GF-D8 (cell line): ENCODE results near the gene ERC2.
"Not testable (repeated sequence)": the region's sequence is repeated elsewhere in the genome, so short reads cannot be mapped to it uniquely, and the experiment has no call there.

ENCODE experiments used
- DNase-seq: peaks from one replicate; lab custom pipeline; 2025; lab: John Stamatoyannopoulos, UW

Gene ERC2

GRCh38 chr3:55880357-55880756 lies 587.9 kb downstream of the ERC2 start:
- no peak for DNase-seq

- DNase-seq: no peak
These were observed 588.4 kb downstream of the ERC2 start for GRCh38 chr3:55879901-55880331.

DNA sequence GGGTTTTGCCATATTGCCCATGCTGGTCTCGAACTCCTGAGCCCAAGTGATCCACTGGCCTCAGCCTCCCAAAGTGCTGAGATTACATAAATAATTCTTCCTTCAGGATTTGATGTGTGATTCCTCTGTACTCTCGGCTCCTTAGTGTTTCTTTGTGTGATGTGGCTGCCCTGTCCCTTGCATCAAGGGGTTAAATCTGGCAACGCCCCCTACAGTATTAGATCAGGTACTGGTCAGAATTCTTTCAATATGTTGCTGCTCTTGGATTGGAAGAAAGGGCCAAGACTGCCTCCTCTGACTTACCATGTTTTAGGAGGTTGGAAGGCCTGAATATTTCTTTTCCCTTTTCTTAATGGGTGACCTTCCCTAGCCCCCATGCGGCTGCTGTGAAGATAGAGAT lies 590.6 kb downstream of the ERC2 start:
- no peak for DNase-seq

DNA sequence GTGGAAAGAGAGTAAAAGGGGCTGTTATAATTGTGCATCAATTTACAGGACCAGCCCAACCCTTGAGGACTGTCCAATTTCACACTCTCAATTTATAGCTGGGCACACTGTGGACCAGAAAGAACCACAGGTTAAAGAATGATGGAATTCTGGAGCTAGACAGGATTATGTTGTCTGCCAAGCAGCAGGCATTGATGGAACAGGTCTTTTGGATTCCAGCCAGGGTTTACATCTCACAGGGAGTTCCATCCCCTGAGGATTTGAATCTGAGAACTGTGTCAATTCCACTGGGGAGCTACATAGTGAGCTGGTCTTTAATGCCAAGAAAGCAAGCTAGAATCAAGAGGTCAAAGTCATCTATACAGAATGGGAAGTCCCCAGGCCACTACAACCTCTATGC lies 591.7 kb downstream of the ERC2 start:
- no peak for DNase-seq

GRCh38 chr3:55875113-55875512 lies 593.2 kb downstream of the ERC2 start:
- DNase-seq: no peak

DNA sequence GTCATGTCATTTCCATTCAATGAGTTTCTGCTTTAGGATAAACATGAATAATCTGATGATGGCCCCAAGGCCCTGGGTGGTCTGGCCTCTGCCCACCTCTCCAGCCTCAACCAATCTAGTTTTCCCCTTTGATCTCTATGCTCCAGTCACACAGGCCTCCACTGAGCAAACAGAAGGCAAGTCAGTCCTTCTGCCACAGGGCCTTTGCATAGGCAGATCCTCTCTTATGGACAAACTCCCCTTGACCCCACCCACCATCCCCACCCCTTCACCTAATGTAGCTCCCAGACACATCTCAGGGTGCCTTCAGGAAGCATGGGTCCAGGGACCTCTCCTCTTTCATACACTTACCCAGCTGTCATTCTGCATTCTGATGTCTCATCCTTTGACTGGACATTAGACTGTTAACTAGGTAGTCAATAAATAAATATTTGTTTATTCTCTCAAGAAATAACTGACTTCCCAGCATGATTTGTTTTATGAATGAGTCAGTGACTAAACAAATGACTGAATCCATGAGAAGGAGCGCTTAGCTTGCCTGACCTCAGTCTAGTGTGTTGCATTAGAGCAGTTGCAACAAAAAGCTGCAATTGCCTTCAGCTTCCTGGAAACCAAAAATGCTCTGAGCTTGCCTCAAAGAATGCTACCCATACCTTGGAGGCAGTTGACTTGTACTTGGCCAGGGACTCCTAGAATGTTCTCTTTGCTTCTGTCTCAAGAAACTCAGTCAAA lies 594.6 kb downstream of the ERC2 start:
- no peak for DNase-seq

DNA sequence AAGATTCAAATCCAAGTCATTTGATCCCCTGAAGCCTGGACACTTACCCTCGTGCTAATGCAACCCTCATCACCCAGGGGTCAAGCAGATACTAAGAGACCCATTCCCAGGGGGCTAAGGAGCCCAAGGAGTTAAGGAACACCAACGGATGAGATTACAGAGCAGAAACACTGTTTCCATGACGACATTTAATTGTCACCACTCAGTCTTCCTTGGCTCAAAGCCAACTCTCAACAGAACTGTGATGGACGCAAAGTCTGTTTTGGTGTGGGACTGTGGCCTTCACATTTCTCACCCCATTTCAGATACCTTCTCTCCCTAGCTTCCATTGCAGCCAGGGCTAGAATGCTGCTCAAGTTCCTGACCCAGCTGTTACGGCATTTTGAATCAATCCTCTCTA lies 597.7 kb downstream of the ERC2 start:
- DNase-seq: no peak

GRCh38 chr3:55868347-55868746 lies 599.9 kb downstream of the ERC2 start:
- no peak for DNase-seq

GRCh38 chr3:55863028-55863427 lies 605.2 kb downstream of the ERC2 start:
- DNase-seq: no peak

- DNase-seq: no peak
These were observed 608.1 kb downstream of the ERC2 start for GRCh38 chr3:55860049-55860721.

DNA sequence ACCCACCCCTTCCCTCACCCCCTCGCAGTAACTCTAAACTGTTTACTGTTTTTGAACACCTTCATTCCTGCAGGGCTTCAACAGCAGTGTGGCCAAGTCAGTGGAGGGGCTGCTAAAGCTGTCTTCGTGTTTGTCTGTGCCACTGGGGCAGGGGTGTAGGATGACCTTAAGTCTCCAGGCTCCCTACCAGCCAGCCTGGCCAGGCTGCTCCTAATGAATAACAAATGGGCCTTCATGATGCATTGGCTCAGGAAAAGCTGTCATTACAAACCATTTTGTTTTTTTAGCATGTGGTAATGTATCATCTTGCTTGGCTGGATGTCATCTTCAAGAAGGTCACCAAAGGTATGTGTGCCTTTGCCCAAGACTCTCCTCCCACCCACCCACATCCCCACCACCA lies 609.0 kb downstream of the ERC2 start:
- DNase-seq: no peak

- no peak for DNase-seq
These were observed 609.5 kb downstream of the ERC2 start for GRCh38 chr3:55858727-55859126.

DNA sequence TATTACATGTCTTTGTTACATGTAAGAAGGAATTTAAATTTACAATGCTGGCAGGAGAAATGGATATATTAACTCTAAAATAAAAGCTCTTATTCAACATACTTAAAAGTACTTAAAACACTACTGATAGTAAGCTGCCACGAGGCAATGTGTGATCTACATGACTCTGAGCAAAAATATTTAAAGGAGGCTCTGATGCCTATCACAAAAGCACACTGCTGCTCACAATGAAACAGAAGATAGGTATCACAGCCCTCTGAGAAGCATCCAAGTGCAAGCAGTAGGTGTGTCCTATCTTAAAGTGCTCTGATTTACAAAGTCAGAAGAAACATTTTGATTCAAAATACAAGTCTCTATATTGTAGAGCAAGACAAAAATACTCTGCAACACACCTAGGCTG lies 610.0 kb downstream of the ERC2 start:
- DNase-seq: no peak

GRCh38 chr3:55857633-55858032 lies 610.6 kb downstream of the ERC2 start:
- no peak for DNase-seq

DNA sequence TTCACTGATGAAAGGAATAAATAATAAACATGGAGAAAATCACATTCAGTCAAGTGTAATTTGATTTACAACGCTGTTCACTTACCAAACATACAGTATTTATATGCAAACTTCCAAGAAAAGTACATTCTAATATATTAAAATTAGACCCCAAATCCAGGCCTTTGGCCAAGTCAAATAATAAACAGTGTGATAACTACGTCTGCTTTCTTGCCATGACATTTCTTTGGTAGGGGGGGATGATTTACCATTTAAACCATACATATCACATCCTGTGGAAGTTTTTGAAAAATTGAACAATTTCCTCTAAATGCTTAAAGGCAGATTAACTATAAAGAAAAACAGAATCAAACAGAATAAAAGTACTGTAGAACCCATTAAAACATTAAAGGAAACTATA lies 613.0 kb downstream of the ERC2 start:
- no peak for DNase-seq

- no peak for DNase-seq
These were observed 613.8 kb downstream of the ERC2 start for GRCh38 chr3:55854494-55854893.

DNA sequence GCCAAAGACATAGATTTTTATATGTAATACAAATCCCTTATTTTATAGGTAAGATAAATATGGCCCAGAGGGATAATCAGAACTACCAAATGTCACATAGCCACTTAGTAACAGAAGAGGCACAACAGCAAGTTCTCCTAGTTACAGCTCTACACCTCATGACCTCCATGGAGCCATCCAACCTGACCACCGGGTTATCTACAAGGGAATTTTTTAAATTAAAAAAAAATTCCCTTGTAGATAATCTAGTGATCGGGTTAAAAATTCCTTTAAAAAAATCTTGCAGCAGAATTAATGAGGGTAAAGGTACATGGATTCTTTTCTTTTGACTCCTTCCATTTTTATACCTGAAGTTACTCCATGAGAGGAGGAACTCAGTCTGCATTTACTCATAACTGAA lies 615.9 kb downstream of the ERC2 start:
- no peak for DNase-seq

GRCh38 chr3:55842204-55842603 lies 626.1 kb downstream of the ERC2 start:
- no peak for DNase-seq

GRCh38 chr3:55831876-55832275 lies 636.4 kb downstream of the ERC2 start:
- DNase-seq: not testable (repeated sequence)

GRCh38 chr3:55828712-55829111 lies 639.6 kb downstream of the ERC2 start:
- no peak for DNase-seq

DNA sequence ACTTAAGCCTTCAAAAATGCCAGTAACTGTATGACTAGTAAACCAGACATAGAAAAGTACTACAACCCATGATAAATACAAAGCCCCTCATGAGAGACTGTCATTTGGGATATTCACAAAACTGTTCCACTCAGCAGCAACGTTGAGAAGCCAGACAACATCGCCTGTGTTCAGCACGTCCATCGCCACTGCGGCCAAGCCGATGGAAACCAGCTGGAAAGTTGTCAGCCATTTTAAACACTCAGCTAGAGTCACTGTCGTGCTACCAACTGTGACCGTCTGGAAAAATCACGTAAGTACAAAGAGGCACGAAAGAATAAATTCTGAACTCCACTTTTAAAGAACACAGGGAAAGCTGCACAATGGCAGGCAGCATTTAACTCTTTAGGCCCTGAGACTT lies 640.5 kb downstream of the ERC2 start:
- no peak for DNase-seq

DNA sequence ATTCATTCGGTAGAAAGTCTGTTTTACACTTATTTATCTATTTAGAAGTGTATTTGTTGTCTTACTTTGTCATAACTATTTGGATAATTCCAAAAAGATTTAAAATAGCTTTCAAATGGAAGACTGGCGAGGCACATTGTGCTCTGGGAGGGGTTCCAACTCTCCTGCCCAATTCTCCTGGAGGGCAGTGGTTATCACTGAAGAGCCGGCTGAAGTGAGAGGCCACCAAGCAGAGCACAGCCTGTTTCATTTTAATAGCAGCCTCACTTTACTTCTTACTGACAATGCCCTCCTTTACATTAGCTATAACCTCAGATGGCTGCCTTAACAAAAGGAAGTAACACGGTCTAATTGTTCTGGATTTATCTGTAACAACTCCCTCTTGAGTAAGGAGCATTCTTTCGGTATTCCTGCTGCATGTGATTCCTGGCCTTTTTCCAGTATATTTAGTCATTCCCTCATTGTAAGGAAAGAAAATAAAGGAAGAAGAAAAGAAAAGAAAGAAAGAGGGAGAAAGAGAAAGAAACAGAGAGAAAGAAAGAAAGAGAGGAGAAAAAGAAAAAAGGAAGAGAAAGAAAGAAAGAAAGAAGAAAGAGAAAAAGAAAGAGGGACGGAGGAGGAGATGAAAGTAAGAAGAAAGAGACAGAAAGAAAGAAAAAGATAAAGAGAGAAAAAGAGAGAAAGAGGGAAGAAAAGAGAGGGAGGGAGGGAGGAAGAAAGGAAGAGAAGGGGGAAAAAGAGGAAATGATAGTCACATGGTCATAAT lies 641.4 kb downstream of the ERC2 start:
- DNase-seq: no peak

- DNase-seq: no peak
These were observed 642.2 kb downstream of the ERC2 start for GRCh38 chr3:55826097-55826496.
